Measurements from ENCODE around the gene NTN5. TPM values are rescaled to one million over a fixed set of nuclear protein-coding genes. Genes with fewer than 3 reads are reported as not detected.

Gene NTN5
- total and polyA plus RNA-seq, 9 of the 15 experiments (the other 6 are each of a cell fraction or from before 2014, with no cell fraction given), result not detected

GRCh38 chr19:48618916-48619691, 53.7 kb downstream of the NTN5 start, which contains the start of the genes RPL18 and SPHK2 (continued):
- TF ChIP-seq EGR1 (conservative IDR thresholded peaks at IDR 0.05) (peak; percentile 80), NKRF (IDR thresholded peaks at IDR 0.05; ENCODE audit: borderline replicate concordance) (peak; percentile 88; the same call in 1 of the 2 replicates), GABPA (tag; conservative IDR thresholded peaks at IDR 0.05; ENCODE audit: low read depth) (peak; percentile 97), PKNOX1 (IDR thresholded peaks at IDR 0.05) (peak; percentile 71), MYC (IDR thresholded peaks at IDR 0.05; ENCODE audit: low read depth, low read length) (peak; percentile 99), MYC (CRISPR knock-in tag; IDR thresholded peaks at IDR 0.05; ENCODE audit: borderline replicate concordance, low read depth) (peak; percentile 85; the same call in 1 of the 2 replicates), ZNF140 (CRISPR knock-in tag; IDR thresholded peaks at IDR 0.05) (no peak), FOXK1 (CRISPR knock-in tag; IDR thresholded peaks at IDR 0.05; ENCODE audit: borderline replicate concordance) (peak; percentile 69; the same call in 1 of the 2 replicates), CXXC5 (CRISPR knock-in tag; IDR thresholded peaks at IDR 0.05) (peak; percentile 99), ESRRA (IDR thresholded peaks at IDR 0.05; ENCODE audit: borderline replicate concordance, low read depth) (peak; percentile 74; the same call in 1 of the 2 replicates), L3MBTL2 (IDR thresholded peaks at IDR 0.05) (peak; percentile 79), C11orf30 (IDR thresholded peaks at IDR 0.05; ENCODE audit: low read depth) (peak; percentile 98), ELF2 (CRISPR knock-in tag; IDR thresholded peaks at IDR 0.05) (peak; percentile 98), ZNF324 (CRISPR knock-in tag; IDR thresholded peaks at IDR 0.05) (no peak), POLR2AphosphoS5 (IDR thresholded peaks at IDR 0.05; ENCODE audit: control insufficient read depth, insufficient read depth, low read depth, low read length) (peak; percentile 98), ZBTB33 (CRISPR knock-in tag; IDR thresholded peaks at IDR 0.05) (peak; percentile 90; the same call in 1 of the 2 replicates), ETS1 (conservative IDR thresholded peaks at IDR 0.05; ENCODE audit: control insufficient read depth, low read depth, low read length) (peak; percentile 67; the same call in 1 of the 2 replicates), MEIS2 (IDR thresholded peaks at IDR 0.05; ENCODE audit: partially characterized antibody) (peak; percentile 54), RCOR1 (IDR thresholded peaks at IDR 0.05; ENCODE audit: borderline replicate concordance in 1 of 2, low read depth in 2 of 2, low read length in 2 of 2) (peak in 1 of 2 experiments; percentile 98; a peak in 2 of 4 replicates), HNRNPK (IDR thresholded peaks at IDR 0.05; ENCODE audit: low read depth, low read length, poor library complexity, severe bottlenecking) (no peak), ZNF431 (CRISPR knock-in tag; IDR thresholded peaks at IDR 0.05) (no peak)
